ENCODE measurements around the gene ALB. TPM values are rescaled to one million over a fixed set of nuclear protein-coding genes. Genes with fewer than 3 reads are reported as not detected.
A peak's percentile ranks its signal among the peaks of the same experiment; 100 is the strongest.

The ALB gene
- polyA plus RNA-seq, 4 donors = 0.84 to 2.7 TPM; not detected in 2

GRCh38 chr4:73417973-73418372, 13.9 kb downstream of the ALB start:
- no peak overlapping the region for H3K4me3 ChIP-seq (ENCODE audit: low read depth in 1 of 3, low read length in 3 of 3)
- H3K4me1 ChIP-seq (ENCODE audit: control insufficient read depth in 3 of 3, insufficient read depth in 2 of 3, low read depth in 1 of 3, low read length in 2 of 3) = no peaks in the 10 kb centered on the region
- DNase-seq = no peak
- 78 to 84% (median 80%) methylated on average over 6 of the region's 6 CpGs for WGBS, 3 donors
- no peaks in the 10 kb centered on the region for H3K9me3 ChIP-seq (ENCODE audit: control insufficient read depth in 2 of 2, insufficient read depth in 1 of 2, low read depth in 1 of 2, low read length in 1 of 2)
- H3K27me3 ChIP-seq (ENCODE audit: control insufficient read depth in 3 of 3, insufficient read depth in 3 of 3, low read length in 3 of 3) = no peaks in the 10 kb centered on the region
- no peaks in the 10 kb centered on the region for H3K36me3 ChIP-seq (ENCODE audit: control insufficient read depth in 3 of 3, insufficient read depth in 2 of 3, low read depth in 1 of 3, low read length in 3 of 3)
- H3K27ac ChIP-seq (ENCODE audit: low read depth in 1 of 3, low read length in 2 of 3) = no peak overlapping the region
- no peak for FAIRE-seq

- DNase-seq (no peak), FAIRE-seq (no peak)
- Histone ChIP-seq H3K4me1 (ENCODE audit: control insufficient read depth in 3 of 3, insufficient read depth in 2 of 3, low read depth in 1 of 3, low read length in 2 of 3) (no peaks in the 10 kb centered on the region), H3K4me3 (ENCODE audit: low read depth in 1 of 3, low read length in 3 of 3) (no peak overlapping the region), H3K27ac (ENCODE audit: low read depth in 1 of 3, low read length in 2 of 3) (no peak overlapping the region), H3K36me3 (ENCODE audit: control insufficient read depth in 3 of 3, insufficient read depth in 2 of 3, low read depth in 1 of 3, low read length in 3 of 3) (no peaks in the 10 kb centered on the region), H3K27me3 (ENCODE audit: control insufficient read depth in 3 of 3, insufficient read depth in 3 of 3, low read length in 3 of 3) (no peaks in the 10 kb centered on the region), H3K9me3 (ENCODE audit: control insufficient read depth in 2 of 2, insufficient read depth in 1 of 2, low read depth in 1 of 2, low read length in 1 of 2) (no peaks in the 10 kb centered on the region)
- WGBS, 3 donors = 67 to 80% (median 67%) methylated on average over 1 of the region's 1 CpG
These were observed 14.6 kb downstream of the ALB start for GRCh38 chr4:73418677-73419076.

GRCh38 chr4:73419106-73420038, 15.3 kb downstream of the ALB start:
- Histone ChIP-seq H3K27me3 (ENCODE audit: control insufficient read depth in 3 of 3, insufficient read depth in 3 of 3, low read length in 3 of 3) (no peaks in the 10 kb centered on the region), H3K4me3 (ENCODE audit: low read depth in 1 of 3, low read length in 3 of 3) (no peak overlapping the region), H3K36me3 (ENCODE audit: control insufficient read depth in 3 of 3, insufficient read depth in 2 of 3, low read depth in 1 of 3, low read length in 3 of 3) (no peaks in the 10 kb centered on the region), H3K27ac (ENCODE audit: low read depth in 1 of 3, low read length in 2 of 3) (no peak overlapping the region), H3K4me1 (ENCODE audit: control insufficient read depth in 3 of 3, insufficient read depth in 2 of 3, low read depth in 1 of 3, low read length in 2 of 3) (no peaks in the 10 kb centered on the region), H3K9me3 (ENCODE audit: control insufficient read depth in 2 of 2, insufficient read depth in 1 of 2, low read depth in 1 of 2, low read length in 1 of 2) (no peaks in the 10 kb centered on the region)
- FAIRE-seq (no peak), DNase-seq (no peak)
- WGBS, 3 donors = 73 to 77% (median 76%) methylated on average over 7 of the region's 7 CpGs

GRCh38 chr4:73420615-73421014, 16.5 kb downstream of the ALB start:
- no peaks in the 10 kb centered on the region for H3K36me3 ChIP-seq (ENCODE audit: control insufficient read depth in 3 of 3, insufficient read depth in 2 of 3, low read depth in 1 of 3, low read length in 3 of 3)
- H3K4me1 ChIP-seq (ENCODE audit: control insufficient read depth in 3 of 3, insufficient read depth in 2 of 3, low read depth in 1 of 3, low read length in 2 of 3) = no peaks in the 10 kb centered on the region
- no peak for FAIRE-seq
- DNase-seq = no peak
- H3K27me3 ChIP-seq (ENCODE audit: control insufficient read depth in 3 of 3, insufficient read depth in 3 of 3, low read length in 3 of 3) = no peaks in the 10 kb centered on the region
- H3K27ac ChIP-seq (ENCODE audit: low read depth in 1 of 3, low read length in 2 of 3) = no peak overlapping the region
- 89 to 94% (median 90%) methylated on average over 2 of the region's 2 CpGs for WGBS, 3 donors
- H3K4me3 ChIP-seq (ENCODE audit: low read depth in 1 of 3, low read length in 3 of 3) = no peak overlapping the region
- H3K9me3 ChIP-seq (ENCODE audit: control insufficient read depth in 2 of 2, insufficient read depth in 1 of 2, low read depth in 1 of 2, low read length in 1 of 2) = no peaks in the 10 kb centered on the region

- DNase-seq (no peak), FAIRE-seq (no peak)
- Histone ChIP-seq H3K36me3 (ENCODE audit: control insufficient read depth in 3 of 3, insufficient read depth in 2 of 3, low read depth in 1 of 3, low read length in 3 of 3) (no peaks in the 10 kb centered on the region), H3K27ac (ENCODE audit: low read depth in 1 of 3, low read length in 2 of 3) (no peak overlapping the region), H3K4me1 (ENCODE audit: control insufficient read depth in 3 of 3, insufficient read depth in 2 of 3, low read depth in 1 of 3, low read length in 2 of 3) (peaks cover 0 to 2% (median 0%) of the 10 kb centered on the region in 3 donors), H3K4me3 (ENCODE audit: low read depth in 1 of 3, low read length in 3 of 3) (no peak overlapping the region), H3K27me3 (ENCODE audit: control insufficient read depth in 3 of 3, insufficient read depth in 3 of 3, low read length in 3 of 3) (no peaks in the 10 kb centered on the region), H3K9me3 (ENCODE audit: control insufficient read depth in 2 of 2, insufficient read depth in 1 of 2, low read depth in 1 of 2, low read length in 1 of 2) (no peaks in the 10 kb centered on the region)
These were observed 17.8 kb downstream of the ALB start for GRCh38 chr4:73421708-73422457.

- H3K36me3 ChIP-seq (ENCODE audit: control insufficient read depth in 3 of 3, insufficient read depth in 2 of 3, low read depth in 1 of 3, low read length in 3 of 3) = no peaks in the 10 kb centered on the region
- H3K4me3 ChIP-seq (ENCODE audit: low read depth in 1 of 3, low read length in 3 of 3) = no peak overlapping the region
- FAIRE-seq (no peak), DNase-seq (no peak)
- WGBS, 3 donors = 66 to 82% (median 82%) methylated on average over 4 of the region's 4 CpGs
- no peak overlapping the region for H3K27ac ChIP-seq (ENCODE audit: low read depth in 1 of 3, low read length in 2 of 3)
- no peaks in the 10 kb centered on the region for H3K9me3 ChIP-seq (ENCODE audit: control insufficient read depth in 2 of 2, insufficient read depth in 1 of 2, low read depth in 1 of 2, low read length in 1 of 2)
- no peaks in the 10 kb centered on the region for H3K27me3 ChIP-seq (ENCODE audit: control insufficient read depth in 3 of 3, insufficient read depth in 3 of 3, low read length in 3 of 3)
- peaks cover 0 to 6% (median 0%) of the 10 kb centered on the region in 3 donors for H3K4me1 ChIP-seq (ENCODE audit: control insufficient read depth in 3 of 3, insufficient read depth in 2 of 3, low read depth in 1 of 3, low read length in 2 of 3)
These were observed 18.3 kb downstream of the ALB start for GRCh38 chr4:73422458-73422752.

GRCh38 chr4:73423184-73423583, 19.1 kb downstream of the ALB start:
- Histone ChIP-seq H3K4me1 (ENCODE audit: control insufficient read depth in 3 of 3, insufficient read depth in 2 of 3, low read depth in 1 of 3, low read length in 2 of 3) (peaks cover 0 to 6% (median 0%) of the 10 kb centered on the region in 3 donors), H3K36me3 (ENCODE audit: control insufficient read depth in 3 of 3, insufficient read depth in 2 of 3, low read depth in 1 of 3, low read length in 3 of 3) (no peaks in the 10 kb centered on the region), H3K4me3 (ENCODE audit: low read depth in 1 of 3, low read length in 3 of 3) (no peak overlapping the region), H3K27me3 (ENCODE audit: control insufficient read depth in 3 of 3, insufficient read depth in 3 of 3, low read length in 3 of 3) (peaks cover 0 to under 1% (median 0%) of the 10 kb centered on the region in 3 donors), H3K27ac (ENCODE audit: low read depth in 1 of 3, low read length in 2 of 3) (no peak overlapping the region), H3K9me3 (ENCODE audit: control insufficient read depth in 2 of 2, insufficient read depth in 1 of 2, low read depth in 1 of 2, low read length in 1 of 2) (no peaks in the 10 kb centered on the region)
- DNase-seq = no peak
- FAIRE-seq = no peak

- H3K27ac ChIP-seq (ENCODE audit: low read depth in 1 of 3, low read length in 2 of 3) = peak overlapping the region in 1 of 3 donors; percentile 62
- peak; percentile 26 to 30 for DNase-seq
- no peak for FAIRE-seq
- H3K4me3 ChIP-seq (ENCODE audit: low read depth in 1 of 3, low read length in 3 of 3) = no peak overlapping the region
- peaks cover 0 to 2% (median 0%) of the 10 kb centered on the region in 3 donors for H3K27me3 ChIP-seq (ENCODE audit: control insufficient read depth in 3 of 3, insufficient read depth in 3 of 3, low read length in 3 of 3)
- 61 to 80% (median 70%) methylated on average over 3 of the region's 3 CpGs for WGBS, 3 donors
- H3K4me1 ChIP-seq (ENCODE audit: control insufficient read depth in 3 of 3, insufficient read depth in 2 of 3, low read depth in 1 of 3, low read length in 2 of 3) = peaks cover 0 to 14% (median 0%) of the 10 kb centered on the region in 3 donors
- no peaks in the 10 kb centered on the region for H3K36me3 ChIP-seq (ENCODE audit: control insufficient read depth in 3 of 3, insufficient read depth in 2 of 3, low read depth in 1 of 3, low read length in 3 of 3)
- no peaks in the 10 kb centered on the region for H3K9me3 ChIP-seq (ENCODE audit: control insufficient read depth in 2 of 2, insufficient read depth in 1 of 2, low read depth in 1 of 2, low read length in 1 of 2)
These were observed 22.6 kb downstream of the ALB start for GRCh38 chr4:73426666-73427065.
